LoVo (cell line): ENCODE results near the gene PHTF2.
"Not testable (repeated sequence)": the region's sequence is repeated elsewhere in the genome, so short reads cannot be mapped to it uniquely, and the experiment has no call there.

Experiments
- DNase-seq: peaks from one replicate; pipeline ENCODE4 v3.0.0-alpha.2; 2016; ENCODE audit warnings: low spot score

PHTF2 gene

DNA sequence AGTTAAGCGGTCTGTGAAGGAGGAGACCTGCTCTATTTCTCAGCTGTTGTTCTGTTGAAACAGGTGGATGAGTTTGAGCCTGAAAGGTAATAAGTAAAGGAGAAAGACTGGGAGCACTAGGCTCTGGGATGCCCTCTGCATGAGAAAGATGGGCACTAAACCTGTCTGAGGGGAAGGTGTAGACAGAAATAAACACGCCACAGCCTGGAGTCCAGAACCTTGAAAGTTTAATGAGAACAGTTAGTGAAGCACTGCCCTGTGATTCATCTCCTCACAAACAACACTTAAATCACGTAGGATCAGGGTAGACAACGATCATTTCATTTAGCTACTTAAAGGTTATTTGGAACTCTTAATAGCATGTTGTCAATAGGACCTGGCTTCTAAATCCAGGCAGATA lies 193.1 kb downstream of the PHTF2 start:
- DNase-seq, result no peak

DNA sequence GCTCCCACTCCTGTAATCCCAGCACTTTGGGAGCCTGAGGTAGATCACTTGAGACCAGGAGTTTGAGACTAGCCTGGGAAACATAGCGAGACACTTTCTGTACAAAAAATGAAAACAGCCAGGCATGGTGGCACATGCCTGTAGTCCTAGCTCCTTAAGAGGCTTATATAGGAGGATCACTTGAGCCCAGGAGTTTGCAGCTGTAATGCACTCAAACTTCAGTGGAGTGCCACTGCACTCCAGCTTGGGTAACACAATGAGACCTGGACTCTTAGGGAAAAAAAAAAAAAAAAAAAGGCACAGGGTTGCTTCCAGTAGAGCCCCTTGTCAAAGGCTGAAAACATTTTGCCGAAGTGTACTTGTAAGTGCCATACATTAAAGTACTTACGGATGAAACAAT lies 195.3 kb downstream of the PHTF2 start:
- DNase-seq, result no peak

DNA sequence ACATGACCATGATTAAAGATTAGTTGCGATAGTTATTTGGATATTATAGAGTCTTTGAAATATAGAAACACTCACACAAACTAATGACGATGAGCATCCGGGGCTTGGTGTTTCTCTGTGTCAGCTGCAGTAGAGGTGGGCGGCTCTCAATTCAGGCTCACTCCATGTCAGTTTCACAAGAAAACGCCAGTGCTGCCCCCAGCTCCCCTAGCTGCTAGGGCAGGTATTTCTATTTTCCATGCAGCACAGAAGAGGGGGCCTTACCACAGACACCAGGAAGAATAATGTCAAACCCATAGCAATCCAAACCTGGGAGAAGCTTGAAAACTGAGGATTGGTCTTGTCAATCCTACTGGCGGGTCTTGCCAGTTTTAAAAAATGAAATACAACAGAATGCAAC lies 197.1 kb downstream of the PHTF2 start:
- DNase-seq, result no peak

DNA sequence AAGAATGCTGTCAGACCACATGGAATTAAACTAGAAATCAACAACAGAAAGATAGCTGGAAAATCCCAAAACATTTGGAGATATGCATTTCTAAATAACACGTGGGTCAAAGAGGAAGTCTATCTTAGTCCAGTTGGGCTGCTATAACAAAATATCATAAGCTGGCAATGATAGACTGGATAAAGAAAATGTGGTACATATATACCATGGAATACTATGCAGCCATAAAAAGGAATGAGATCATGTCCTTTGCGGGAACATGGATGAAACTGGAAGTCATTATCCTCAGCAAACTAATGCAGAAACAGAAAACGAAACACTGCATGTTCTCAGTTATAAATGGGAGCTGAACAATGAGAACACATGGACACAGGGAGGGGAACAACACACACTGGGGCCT lies 200.6 kb downstream of the PHTF2 start:
- DNase-seq, result not testable (repeated sequence)

DNA sequence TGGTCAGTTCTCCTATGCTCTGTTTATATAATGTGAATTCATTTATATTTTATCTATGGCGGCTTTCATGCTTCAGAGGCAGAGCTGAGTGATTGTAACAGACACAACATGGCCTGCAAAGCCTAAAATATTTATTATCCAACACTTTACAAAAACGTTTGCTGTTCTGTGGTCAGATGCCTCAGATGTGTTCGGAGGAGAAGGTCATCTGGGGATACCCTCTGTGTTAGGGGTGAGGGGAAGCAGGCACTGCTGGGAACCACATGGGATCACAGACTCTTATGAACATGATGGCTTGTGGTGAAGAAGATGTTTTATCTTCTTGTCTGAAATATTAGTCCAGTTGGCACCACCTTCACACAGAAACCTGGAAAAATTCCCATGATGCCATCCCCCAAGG lies 203.4 kb downstream of the PHTF2 start:
- DNase-seq, result no peak

DNA sequence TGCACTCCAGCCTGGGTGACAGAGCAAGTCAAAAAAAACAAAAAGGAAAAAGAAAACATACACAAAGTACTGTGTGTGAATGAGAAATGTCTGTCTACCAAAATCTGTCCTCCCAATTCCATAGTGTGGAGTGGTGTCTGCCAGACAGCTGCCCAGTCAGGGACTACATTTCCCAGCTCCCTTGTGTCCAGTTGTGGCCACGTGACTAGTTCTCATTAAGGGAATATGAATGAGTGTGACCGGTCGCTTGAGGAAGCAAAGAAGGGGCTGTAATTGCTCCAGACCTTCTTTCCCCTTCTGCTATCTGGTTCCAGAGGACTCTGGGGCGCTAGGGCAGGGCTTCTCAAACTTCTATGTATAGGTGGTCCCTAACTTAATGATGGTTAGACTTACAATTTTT lies 204.1 kb downstream of the PHTF2 start:
- no peak for DNase-seq

DNA sequence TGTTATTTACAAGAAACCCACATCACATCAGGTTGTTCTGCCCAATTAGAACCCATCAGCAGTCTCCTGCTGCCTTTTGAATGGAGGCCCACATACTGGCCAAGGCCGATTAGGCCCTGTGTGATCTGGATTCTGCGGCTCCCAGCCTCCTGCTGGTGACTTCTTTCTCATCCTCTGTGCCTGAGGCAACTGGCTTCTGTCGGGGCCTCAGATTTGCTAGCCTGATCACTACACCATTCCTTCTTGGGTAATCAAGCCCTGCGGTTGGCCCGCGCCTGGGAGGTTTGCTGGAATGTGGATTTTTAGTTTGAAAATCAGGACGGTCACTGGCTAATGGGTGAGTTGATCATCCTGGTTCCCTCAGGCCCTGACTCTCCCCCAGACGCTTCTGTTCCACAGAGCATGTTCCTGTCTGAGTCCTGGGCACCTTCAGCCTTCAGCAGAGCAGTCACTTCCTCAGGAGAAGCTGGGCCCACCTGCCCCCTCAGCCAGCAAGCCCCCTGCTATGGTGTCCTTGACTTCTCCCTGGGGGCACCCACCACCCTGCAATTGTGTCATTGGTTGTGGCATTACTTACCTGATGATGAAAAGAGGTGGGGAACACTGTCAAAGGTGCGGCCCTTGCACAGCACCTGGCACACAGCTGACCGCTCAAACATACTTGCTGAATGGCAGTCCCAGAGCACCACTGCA lies 207.6 kb downstream of the PHTF2 start:
- DNase-seq, result no peak
